ENCODE data around the gene MRTFA. TPM values are rescaled to one million over a fixed set of nuclear protein-coding genes. Genes with fewer than 3 reads are reported as not detected.
A peak's percentile ranks its signal among the peaks of the same experiment; 100 is the strongest.

MRTFA gene
- total RNA-seq, 2 experiments from 2014 or later = 55.3 to 58.9 TPM

GRCh38 chr22:40635043-40635939 lies 1.2 kb downstream of the MRTFA start:
- H3K4me3 ChIP-seq (ENCODE audit: low read length) = peak overlapping the region; percentile 96
- peak overlapping the region; percentile 94 for H3K4me3 Mint-ChIP-seq
- intact Hi-C loops (cut with DNase I, micrococcal nuclease) = loop anchor here in 1 of 2 experiments (5.0 kb wide), 4 partner anchors 268 to 1103 kb away; partner anchors contain the start of genes RPS19BP1 and TNRC6B
- CTCF ChIA-PET = interaction anchor here (1.1 to 2.5 kb wide), 2 partner anchors 110 to 148 kb away, joined by 3 to 10 read pairs; no protein-coding TSS in a partner anchor
- no peak for TF ChIP-seq CTCF (IDR thresholded peaks at IDR 0.05)
- H3K36me3 Mint-ChIP-seq (ENCODE audit: low read depth) = peaks cover 10% of the 10 kb centered on the region
- H3K27me3 ChIP-seq (ENCODE audit: control insufficient read depth in 1 of 2, insufficient read depth in 2 of 2, low read length in 2 of 2) = no peaks in the 10 kb centered on the region
- no peaks in the 10 kb centered on the region for H3K27me3 Mint-ChIP-seq
- ATAC-seq (ENCODE audit: poor library complexity) (no peak), DNase-seq (no peak)
- no peaks in the 10 kb centered on the region for H3K9me3 ChIP-seq (ENCODE audit: control insufficient read depth in 1 of 2, insufficient read depth in 1 of 2, low read length in 2 of 2)
- peaks cover 38% of the 10 kb centered on the region for H3K4me1 ChIP-seq (ENCODE audit: insufficient read depth, low read length)
- H3K9me3 Mint-ChIP-seq = no peaks in the 10 kb centered on the region
- no peak overlapping the region for H3K27ac ChIP-seq (ENCODE audit: low read depth in 1 of 2, low read length in 2 of 2)
- POLR2A ChIA-PET = interaction anchor here (2.1 to 6.6 kb wide), 3 partner anchors 8 to 103 kb away, joined by 9 to 72 read pairs (median 16); no protein-coding TSS in a partner anchor
- no peaks in the 10 kb centered on the region for H3K36me3 ChIP-seq (ENCODE audit: insufficient read depth, low read length)
- peak overlapping the region; percentile 85 for H3K27ac Mint-ChIP-seq
- H3K4me1 Mint-ChIP-seq (ENCODE audit: low read depth) = peaks cover 61% of the 10 kb centered on the region

GRCh38 chr22:40634119-40634903 lies 2.2 kb downstream of the MRTFA start:
- DNase-seq (no peak), ATAC-seq (ENCODE audit: poor library complexity) (no peak)
- TF ChIP-seq CTCF (IDR thresholded peaks at IDR 0.05) = no peak
- Mint-ChIP-seq H3K36me3 (ENCODE audit: low read depth) (peaks cover 10% of the 10 kb centered on the region), H3K27me3 (no peaks in the 10 kb centered on the region), H3K9me3 (no peaks in the 10 kb centered on the region), H3K4me1 (ENCODE audit: low read depth) (peaks cover 63% of the 10 kb centered on the region), H3K27ac (no peak overlapping the region), H3K4me3 (peak overlapping the region; percentile 94)
- Histone ChIP-seq H3K9me3 (ENCODE audit: control insufficient read depth in 1 of 2, insufficient read depth in 1 of 2, low read length in 2 of 2) (no peaks in the 10 kb centered on the region), H3K27me3 (ENCODE audit: control insufficient read depth in 1 of 2, insufficient read depth in 2 of 2, low read length in 2 of 2) (no peaks in the 10 kb centered on the region), H3K4me1 (ENCODE audit: insufficient read depth, low read length) (peaks cover 38% of the 10 kb centered on the region), H3K27ac (ENCODE audit: low read depth in 1 of 2, low read length in 2 of 2) (no peak overlapping the region), H3K4me3 (ENCODE audit: low read length) (no peak overlapping the region), H3K36me3 (ENCODE audit: insufficient read depth, low read length) (no peaks in the 10 kb centered on the region)
- ChIA-PET CTCF (interaction anchor here (0.8 to 2.5 kb wide), 4 partner anchors 100 to 147 kb away, joined by 3 to 10 read pairs (median 3); no protein-coding TSS in a partner anchor), POLR2A (interaction anchor here (1.0 to 6.6 kb wide), 4 partner anchors 8 to 110 kb away, joined by 3 to 72 read pairs (median 4); no protein-coding TSS in a partner anchor)
- intact Hi-C loops (cut with DNase I, micrococcal nuclease) = no loop called here

- peak overlapping the region; percentile 31 for H3K4me3 Mint-ChIP-seq
- H3K4me1 ChIP-seq (ENCODE audit: insufficient read depth, low read length) = peaks cover 44% of the 10 kb centered on the region
- POLR2A ChIA-PET = interaction anchor here (1.0 to 6.6 kb wide), 3 partner anchors 9 to 108 kb away, joined by 3 to 72 read pairs (median 4); no protein-coding TSS in a partner anchor
These were observed 3.5 kb downstream of the MRTFA start for GRCh38 chr22:40633036-40633435.

More at GRCh38 chr22:40633036-40633435, 3.5 kb downstream of the MRTFA start:
- Mint-ChIP-seq H3K9me3 (no peaks in the 10 kb centered on the region), H3K36me3 (ENCODE audit: low read depth) (peaks cover 10% of the 10 kb centered on the region), H3K27ac (no peak overlapping the region), H3K4me1 (ENCODE audit: low read depth) (peaks cover 73% of the 10 kb centered on the region), H3K27me3 (no peaks in the 10 kb centered on the region)
- Histone ChIP-seq H3K27ac (ENCODE audit: low read depth in 1 of 2, low read length in 2 of 2) (no peak overlapping the region), H3K36me3 (ENCODE audit: insufficient read depth, low read length) (no peaks in the 10 kb centered on the region), H3K27me3 (ENCODE audit: control insufficient read depth in 1 of 2, insufficient read depth in 2 of 2, low read length in 2 of 2) (no peaks in the 10 kb centered on the region), H3K9me3 (ENCODE audit: control insufficient read depth in 1 of 2, insufficient read depth in 1 of 2, low read length in 2 of 2) (no peaks in the 10 kb centered on the region), H3K4me3 (ENCODE audit: low read length) (no peak overlapping the region)
- no peak for TF ChIP-seq CTCF (IDR thresholded peaks at IDR 0.05)
- CTCF ChIA-PET = interaction anchor here (2.5 kb wide), 1 partner anchor 108 kb away, joined by 10 read pairs; no protein-coding TSS in a partner anchor
- intact Hi-C loops (cut with DNase I, micrococcal nuclease) = no loop called here
- DNase-seq = no peak
- no peak for ATAC-seq (ENCODE audit: poor library complexity)

Data from CD4-positive, alpha-beta T cell (primary cell).